PFSK-1 (cell line): ENCODE data around the gene SCO2.

Experiments used
- FOXP2 ChIP-seq: optimal IDR thresholded peaks from 2 replicates; pipeline ENCODE3; 2011; ENCODE audit warnings: borderline replicate concordance, control low read depth, inconsistent platforms; ENCODE audit not compliant: insufficient read depth; ENCODE audit errors: extremely low read length, extremely low read depth
- POLR2AphosphoS5 ChIP-seq: IDR thresholded peaks from 2 replicates; pipeline ENCODE4 v1.6.1; 2012; ENCODE audit warnings: low read depth, mild to moderate bottlenecking, control low read depth, low read length, moderate library complexity
- SIN3A ChIP-seq: IDR thresholded peaks from 2 replicates; pipeline ENCODE4 v1.6.1; 2012; ENCODE audit warnings: mild to moderate bottlenecking, low read length, moderate library complexity, borderline replicate concordance; ENCODE audit not compliant: insufficient read depth
- TAF1 ChIP-seq: IDR thresholded peaks from 2 replicates; pipeline ENCODE4 v1.6.1; 2012; ENCODE audit warnings: low read length, control low read depth, borderline replicate concordance; ENCODE audit not compliant: insufficient read depth
- TF ChIP-seq, protein P1 (sequence below), 2 experiments: IDR thresholded peaks; 2 replicates each; pipeline versions ENCODE4 v1.6.1 to v1.8.0; 2011 to 2012; ENCODE audit warnings: low read depth in 2 of 2, low read length in 2 of 2, control low read depth in 1 of 2, inconsistent platforms in 1 of 2, mild to moderate bottlenecking in 1 of 2, moderate library complexity in 1 of 2; ENCODE audit not compliant: insufficient read depth in 1 of 2

SCO2 gene

GRCh38 chr22:50570861-50571260 lies 45.5 kb upstream of the SCO2 start:
- TF ChIP-seq, protein P1, sequence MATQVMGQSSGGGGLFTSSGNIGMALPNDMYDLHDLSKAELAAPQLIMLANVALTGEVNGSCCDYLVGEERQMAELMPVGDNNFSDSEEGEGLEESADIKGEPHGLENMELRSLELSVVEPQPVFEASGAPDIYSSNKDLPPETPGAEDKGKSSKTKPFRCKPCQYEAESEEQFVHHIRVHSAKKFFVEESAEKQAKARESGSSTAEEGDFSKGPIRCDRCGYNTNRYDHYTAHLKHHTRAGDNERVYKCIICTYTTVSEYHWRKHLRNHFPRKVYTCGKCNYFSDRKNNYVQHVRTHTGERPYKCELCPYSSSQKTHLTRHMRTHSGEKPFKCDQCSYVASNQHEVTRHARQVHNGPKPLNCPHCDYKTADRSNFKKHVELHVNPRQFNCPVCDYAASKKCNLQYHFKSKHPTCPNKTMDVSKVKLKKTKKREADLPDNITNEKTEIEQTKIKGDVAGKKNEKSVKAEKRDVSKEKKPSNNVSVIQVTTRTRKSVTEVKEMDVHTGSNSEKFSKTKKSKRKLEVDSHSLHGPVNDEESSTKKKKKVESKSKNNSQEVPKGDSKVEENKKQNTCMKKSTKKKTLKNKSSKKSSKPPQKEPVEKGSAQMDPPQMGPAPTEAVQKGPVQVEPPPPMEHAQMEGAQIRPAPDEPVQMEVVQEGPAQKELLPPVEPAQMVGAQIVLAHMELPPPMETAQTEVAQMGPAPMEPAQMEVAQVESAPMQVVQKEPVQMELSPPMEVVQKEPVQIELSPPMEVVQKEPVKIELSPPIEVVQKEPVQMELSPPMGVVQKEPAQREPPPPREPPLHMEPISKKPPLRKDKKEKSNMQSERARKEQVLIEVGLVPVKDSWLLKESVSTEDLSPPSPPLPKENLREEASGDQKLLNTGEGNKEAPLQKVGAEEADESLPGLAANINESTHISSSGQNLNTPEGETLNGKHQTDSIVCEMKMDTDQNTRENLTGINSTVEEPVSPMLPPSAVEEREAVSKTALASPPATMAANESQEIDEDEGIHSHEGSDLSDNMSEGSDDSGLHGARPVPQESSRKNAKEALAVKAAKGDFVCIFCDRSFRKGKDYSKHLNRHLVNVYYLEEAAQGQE (IDR thresholded peaks at IDR 0.05; ENCODE audit: insufficient read depth in 1 of 2, low read depth in 2 of 2, low read length in 2 of 2) = no peak
- no peak for TF ChIP-seq SIN3A
- no peak for TF ChIP-seq FOXP2
- TF ChIP-seq POLR2AphosphoS5 = no peak
- no peak for TF ChIP-seq TAF1

DNA sequence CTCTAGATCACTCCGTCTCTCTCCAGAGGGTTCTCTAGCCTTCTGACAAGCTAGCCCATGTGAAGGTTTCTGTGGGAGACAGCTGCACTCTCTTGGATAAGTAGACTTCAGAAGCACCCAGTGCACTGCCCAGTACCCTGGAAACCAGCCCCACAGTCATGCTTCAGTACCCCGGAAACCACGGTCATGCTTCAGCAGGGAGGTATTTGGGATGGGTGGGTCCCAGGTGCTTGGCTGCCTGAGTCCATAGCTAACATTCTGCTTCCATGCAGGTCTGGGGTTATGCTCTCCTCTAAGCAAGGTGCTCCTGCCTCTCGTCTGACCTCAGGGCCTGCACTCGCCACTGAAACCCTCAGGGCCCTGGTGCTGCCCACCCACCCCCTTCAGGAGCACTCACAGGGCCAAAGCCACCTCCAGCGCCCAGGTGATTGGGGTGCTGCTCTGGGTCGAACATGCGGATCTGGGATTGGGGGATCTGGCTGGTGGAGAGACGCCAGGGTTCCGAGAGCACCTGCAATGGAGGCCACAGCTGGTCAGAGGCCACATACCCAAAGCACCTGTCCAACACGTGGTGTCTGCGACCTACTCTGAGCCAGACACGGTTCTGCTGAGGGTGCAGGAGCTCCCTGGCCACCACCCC lies 44.6 kb upstream of the SCO2 start:
- TF ChIP-seq, protein P1 (IDR thresholded peaks at IDR 0.05; ENCODE audit: insufficient read depth in 1 of 2, low read depth in 2 of 2, low read length in 2 of 2) = no peak
- no peak for TF ChIP-seq POLR2AphosphoS5
- no peak for TF ChIP-seq TAF1
- no peak for TF ChIP-seq FOXP2
- no peak for TF ChIP-seq SIN3A

DNA sequence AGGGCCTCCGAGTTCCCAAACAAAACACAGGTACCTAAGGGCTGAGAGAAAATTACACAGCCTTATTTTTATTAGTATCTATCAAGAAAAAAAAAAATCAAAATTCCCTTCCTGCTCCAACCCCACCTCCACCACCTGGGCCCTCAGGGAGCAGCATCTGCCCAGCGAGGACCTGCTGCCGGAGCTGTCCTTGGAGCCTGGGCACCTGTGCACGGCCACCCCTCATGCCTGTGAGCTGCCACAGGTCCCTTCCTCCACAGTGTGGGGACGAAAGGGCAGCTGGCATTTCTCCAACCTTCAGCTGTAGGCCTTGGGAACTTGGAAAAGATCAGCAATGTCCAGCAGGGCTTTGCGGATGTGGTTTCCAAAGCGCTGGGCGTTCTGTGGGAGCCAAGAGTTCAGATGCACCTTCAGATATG lies 43.7 kb upstream of the SCO2 start:
- TF ChIP-seq FOXP2 = no peak
- TF ChIP-seq TAF1 = no peak

- TF ChIP-seq SIN3A = no peak
- no peak for TF ChIP-seq POLR2AphosphoS5
- no peak for TF ChIP-seq FOXP2
- TF ChIP-seq, protein P1 (IDR thresholded peaks at IDR 0.05; ENCODE audit: insufficient read depth in 1 of 2, low read depth in 2 of 2, low read length in 2 of 2) = no peak
- no peak for TF ChIP-seq TAF1
These were observed 43.2 kb upstream of the SCO2 start for GRCh38 chr22:50568626-50569025.

DNA sequence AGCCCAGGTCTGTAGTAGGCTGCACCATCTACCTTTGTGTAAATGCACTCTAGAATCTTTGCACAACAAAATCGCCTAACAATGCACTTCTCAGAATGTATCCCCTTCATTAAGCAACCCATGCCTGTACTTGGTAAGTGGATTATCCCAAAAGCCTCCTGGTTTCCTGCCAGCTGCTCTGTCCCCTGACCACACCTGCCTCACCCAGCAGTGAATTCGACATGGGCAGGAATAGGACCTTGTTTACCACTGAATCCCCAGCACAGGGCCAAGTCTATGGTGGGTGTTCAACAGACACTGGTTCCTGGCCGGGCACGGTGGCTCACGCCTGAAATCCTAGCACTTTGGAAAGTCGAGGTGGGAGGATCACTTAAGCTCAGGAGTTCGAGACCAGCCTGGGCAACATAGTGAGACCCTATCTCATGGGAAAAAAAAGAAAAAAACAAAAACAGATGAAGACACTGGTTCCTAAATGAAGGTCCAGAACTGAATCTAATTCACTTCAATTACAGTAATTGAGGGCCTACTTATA lies 42.4 kb upstream of the SCO2 start:
- TF ChIP-seq SIN3A = no peak
- TF ChIP-seq POLR2AphosphoS5 = no peak
- no peak for TF ChIP-seq TAF1

- TF ChIP-seq POLR2AphosphoS5 (no peak), FOXP2 (no peak), TAF1 (no peak), SIN3A (no peak)
- TF ChIP-seq, protein P1 (IDR thresholded peaks at IDR 0.05; ENCODE audit: insufficient read depth in 1 of 2, low read depth in 2 of 2, low read length in 2 of 2) = no peak
These were observed 38.9 kb upstream of the SCO2 start for GRCh38 chr22:50564289-50564688.
